Measurements from ENCODE around the gene CYP3A7. TPM values are rescaled to one million over a fixed set of nuclear protein-coding genes. Genes with fewer than 3 reads are reported as not detected.

The CYP3A7 gene
- total RNA-seq, 1 donor = not detected

DNA sequence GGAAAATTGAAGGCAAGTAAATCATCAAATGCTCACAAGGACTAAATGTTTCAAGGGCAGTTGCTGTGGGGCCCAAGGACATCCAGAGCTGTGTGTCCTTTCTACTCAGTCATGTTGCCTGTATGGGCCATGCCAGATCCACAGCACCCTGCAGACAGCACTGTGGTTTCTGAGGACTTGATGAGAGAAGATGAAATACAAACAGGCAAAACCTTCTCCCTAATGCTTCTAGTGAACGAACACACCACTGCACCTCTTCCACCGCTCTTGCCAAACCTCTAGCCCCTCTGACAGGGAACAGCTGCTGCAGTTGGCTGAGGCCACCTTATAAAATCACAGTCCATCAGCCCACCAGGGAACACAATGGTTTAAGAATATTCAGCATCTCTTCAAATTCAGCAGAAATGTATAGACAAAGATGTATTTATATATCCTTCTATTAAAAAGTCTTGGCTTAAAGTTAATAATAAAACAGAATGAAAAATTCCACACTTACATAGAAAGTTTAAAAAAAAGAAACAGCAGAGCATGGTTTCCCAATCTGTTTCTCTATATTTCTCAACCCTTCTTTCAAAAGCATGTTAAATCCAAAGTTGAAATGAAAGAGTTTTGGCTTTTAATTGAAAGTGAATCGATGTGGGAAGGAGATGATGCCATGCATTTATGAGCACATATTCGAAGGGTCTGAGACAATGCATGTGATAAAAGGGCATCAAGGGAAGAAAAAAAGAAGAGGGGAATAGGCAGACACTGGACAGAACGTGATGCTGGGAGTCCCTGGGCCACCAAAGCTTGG, 14.0 kb downstream of the CYP3A7 start:
- no peak overlapping the region for H3K4me3 ChIP-seq (ENCODE audit: low read depth, low read length)
- TF ChIP-seq, protein P1, sequence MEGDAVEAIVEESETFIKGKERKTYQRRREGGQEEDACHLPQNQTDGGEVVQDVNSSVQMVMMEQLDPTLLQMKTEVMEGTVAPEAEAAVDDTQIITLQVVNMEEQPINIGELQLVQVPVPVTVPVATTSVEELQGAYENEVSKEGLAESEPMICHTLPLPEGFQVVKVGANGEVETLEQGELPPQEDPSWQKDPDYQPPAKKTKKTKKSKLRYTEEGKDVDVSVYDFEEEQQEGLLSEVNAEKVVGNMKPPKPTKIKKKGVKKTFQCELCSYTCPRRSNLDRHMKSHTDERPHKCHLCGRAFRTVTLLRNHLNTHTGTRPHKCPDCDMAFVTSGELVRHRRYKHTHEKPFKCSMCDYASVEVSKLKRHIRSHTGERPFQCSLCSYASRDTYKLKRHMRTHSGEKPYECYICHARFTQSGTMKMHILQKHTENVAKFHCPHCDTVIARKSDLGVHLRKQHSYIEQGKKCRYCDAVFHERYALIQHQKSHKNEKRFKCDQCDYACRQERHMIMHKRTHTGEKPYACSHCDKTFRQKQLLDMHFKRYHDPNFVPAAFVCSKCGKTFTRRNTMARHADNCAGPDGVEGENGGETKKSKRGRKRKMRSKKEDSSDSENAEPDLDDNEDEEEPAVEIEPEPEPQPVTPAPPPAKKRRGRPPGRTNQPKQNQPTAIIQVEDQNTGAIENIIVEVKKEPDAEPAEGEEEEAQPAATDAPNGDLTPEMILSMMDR (IDR thresholded peaks at IDR 0.05; ENCODE audit: insufficient read depth, low read length) = no peak
- DNase-seq (ENCODE audit: low read depth) = no peak

GRCh38 chr7:99719996-99720769, 14.8 kb downstream of the CYP3A7 start:
- TF ChIP-seq, protein P1 (IDR thresholded peaks at IDR 0.05; ENCODE audit: insufficient read depth, low read length) = no peak
- H3K4me3 ChIP-seq (ENCODE audit: low read depth, low read length) = no peak overlapping the region
- DNase-seq (ENCODE audit: low read depth) = no peak

- DNase-seq (ENCODE audit: low read depth) = no peak
- TF ChIP-seq, protein P1 (IDR thresholded peaks at IDR 0.05; ENCODE audit: insufficient read depth, low read length) = no peak
- H3K4me3 ChIP-seq (ENCODE audit: low read depth, low read length) = no peak overlapping the region
Measured at GRCh38 chr7:99713995-99714570, 20.9 kb downstream of the CYP3A7 start.

DNA sequence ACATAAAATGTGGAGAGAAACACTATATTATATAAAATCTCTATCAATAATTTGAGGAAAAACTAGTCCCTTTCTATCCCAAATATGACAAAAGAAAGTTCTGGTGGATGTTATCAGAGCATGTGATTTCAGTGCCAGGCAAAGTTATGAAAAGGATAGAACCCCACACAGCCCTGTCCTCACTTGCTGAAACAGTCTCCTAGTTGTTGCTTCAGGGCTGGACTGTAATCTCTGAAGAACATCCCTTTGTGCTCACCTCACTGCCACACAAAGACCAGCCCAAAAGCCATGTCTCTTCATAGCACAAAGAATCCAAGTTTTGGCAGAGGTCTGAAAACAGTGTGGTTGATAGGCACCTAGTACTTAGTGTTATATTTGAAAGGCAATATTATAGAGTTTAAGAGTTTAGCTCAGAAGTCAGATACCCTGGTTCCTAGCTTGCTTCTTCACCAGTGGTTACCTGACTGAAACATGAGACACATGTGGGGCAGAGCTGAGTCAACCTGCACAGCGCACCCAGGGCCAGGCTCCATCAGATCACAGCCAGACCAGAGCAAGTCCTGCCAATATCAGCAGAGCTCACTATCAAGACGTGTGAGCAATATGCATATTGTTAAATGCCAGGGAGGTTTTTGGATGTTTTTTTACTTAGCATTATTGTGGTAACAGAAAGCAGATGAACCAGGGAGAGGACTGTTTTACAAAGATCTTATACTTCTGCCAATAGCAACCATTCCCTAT, 25.0 kb downstream of the CYP3A7 start:
- no peak overlapping the region for H3K4me3 ChIP-seq (ENCODE audit: low read depth, low read length)
- no peak for DNase-seq (ENCODE audit: low read depth)
- TF ChIP-seq, protein P1 (IDR thresholded peaks at IDR 0.05; ENCODE audit: insufficient read depth, low read length) = no peak

DNA sequence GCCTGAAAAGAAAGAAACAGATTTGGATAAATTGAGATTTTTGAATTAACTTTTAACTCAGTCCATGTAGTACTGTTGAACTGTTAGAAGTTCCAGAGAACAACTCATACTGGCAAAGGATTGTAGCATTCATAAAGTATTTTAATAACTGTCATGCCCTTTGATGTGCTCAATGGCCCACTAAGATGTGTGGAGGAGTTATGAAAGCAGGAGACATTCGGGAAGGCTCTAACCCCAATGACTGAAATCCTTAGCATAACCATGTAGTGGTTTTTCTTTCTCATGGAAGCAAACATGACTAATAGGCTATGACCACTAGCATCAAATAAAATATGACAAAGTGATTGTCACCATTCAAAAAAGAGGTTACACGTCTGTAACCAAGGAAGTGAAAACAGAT, 25.7 kb downstream of the CYP3A7 start:
- no peak for DNase-seq (ENCODE audit: low read depth)
- TF ChIP-seq, protein P1 (IDR thresholded peaks at IDR 0.05; ENCODE audit: insufficient read depth, low read length) = no peak

GRCh38 chr7:99707096-99707495, 27.9 kb downstream of the CYP3A7 start:
- H3K4me3 ChIP-seq (ENCODE audit: low read depth, low read length) = no peak overlapping the region
- TF ChIP-seq, protein P1 (IDR thresholded peaks at IDR 0.05; ENCODE audit: insufficient read depth, low read length) = no peak
- peak; percentile 24 for DNase-seq (ENCODE audit: low read depth)

More for the DNA sequence above, 25.7 kb downstream of the CYP3A7 start:
- H3K4me3 ChIP-seq (ENCODE audit: low read depth, low read length) = no peak overlapping the region

Data from fibroblast of the aortic adventitia (primary cell).